ENCODE measurements around the gene DNAH14. TPM values are rescaled to one million over a fixed set of nuclear protein-coding genes. Genes with fewer than 3 reads are reported as not detected.

The DNAH14 gene
- polyA plus RNA-seq, 4 donors = 12.1 to 21.4 (median 18.4) TPM

GRCh38 chr1:225423518-225423855, 494.0 kb downstream of the DNAH14 start:
- DNase-seq (ENCODE audit: low read depth in 4 of 4, low spot score in 2 of 4) = no peak

- DNase-seq (ENCODE audit: low read depth in 4 of 4, low spot score in 2 of 4) = no peak
These were observed 495.2 kb downstream of the DNAH14 start for GRCh38 chr1:225424562-225425200.

GRCh38 chr1:225425201-225425786, 495.8 kb downstream of the DNAH14 start:
- no peak for DNase-seq (ENCODE audit: low read depth in 4 of 4, low spot score in 2 of 4)

GRCh38 chr1:225426395-225427234, 497.1 kb downstream of the DNAH14 start:
- DNase-seq (ENCODE audit: low read depth in 4 of 4, low spot score in 2 of 4) = no peak

GRCh38 chr1:225427235-225428067, 498.0 kb downstream of the DNAH14 start, which contains the start of gene LBR:
LBR (minus strand) TSS chr1:225428038; CDS start chr1:225424075, 3,963 bp downstream.
- peak in 1 of 4 donors; percentile 40 for DNase-seq (ENCODE audit: low read depth in 4 of 4, low spot score in 2 of 4)

- peak; percentile 80 to 92 (median 85) for DNase-seq (ENCODE audit: low read depth in 4 of 4, low spot score in 2 of 4)
These were observed 498.8 kb downstream of the DNAH14 start for GRCh38 chr1:225428068-225428880.

- DNase-seq (ENCODE audit: low read depth in 4 of 4, low spot score in 2 of 4) = no peak
These were observed 499.5 kb downstream of the DNAH14 start for GRCh38 chr1:225428881-225429455.

- no peak for DNase-seq (ENCODE audit: low read depth in 4 of 4, low spot score in 2 of 4)
These were observed 500.8 kb downstream of the DNAH14 start for GRCh38 chr1:225430301-225430700.

GRCh38 chr1:225431081-225431863, 501.8 kb downstream of the DNAH14 start:
- no peak for DNase-seq (ENCODE audit: low read depth in 4 of 4, low spot score in 2 of 4)

- no peak for DNase-seq (ENCODE audit: low read depth in 4 of 4, low spot score in 2 of 4)
These were observed 504.6 kb downstream of the DNAH14 start for GRCh38 chr1:225434046-225434445.

GRCh38 chr1:225435076-225435475, 505.6 kb downstream of the DNAH14 start:
- no peak for DNase-seq (ENCODE audit: low read depth in 4 of 4, low spot score in 2 of 4)

GRCh38 chr1:225435487-225435886, 506.0 kb downstream of the DNAH14 start:
- no peak for DNase-seq (ENCODE audit: low read depth in 4 of 4, low spot score in 2 of 4)

GRCh38 chr1:225435957-225436392, 506.5 kb downstream of the DNAH14 start:
- no peak for DNase-seq (ENCODE audit: low read depth in 4 of 4, low spot score in 2 of 4)

GRCh38 chr1:225437710-225438437, 508.4 kb downstream of the DNAH14 start:
- no peak for DNase-seq (ENCODE audit: low read depth in 4 of 4, low spot score in 2 of 4)

- no peak for DNase-seq (ENCODE audit: low read depth in 4 of 4, low spot score in 2 of 4)
These were observed 511.1 kb downstream of the DNAH14 start for GRCh38 chr1:225440380-225441221.

GRCh38 chr1:225441314-225442122, 512.0 kb downstream of the DNAH14 start:
- DNase-seq (ENCODE audit: low read depth in 4 of 4, low spot score in 2 of 4) = no peak

Measured in left renal cortex interstitium (tissue), 4 donors.